ENCODE measurements around the gene WDR72. TPM values are rescaled to one million over a fixed set of nuclear protein-coding genes. Genes with fewer than 3 reads are reported as not detected.

The WDR72 gene
- total RNA-seq, 4 donors from 2014 or later, result 87.7 to 110 (median 98.6) TPM

DNA sequence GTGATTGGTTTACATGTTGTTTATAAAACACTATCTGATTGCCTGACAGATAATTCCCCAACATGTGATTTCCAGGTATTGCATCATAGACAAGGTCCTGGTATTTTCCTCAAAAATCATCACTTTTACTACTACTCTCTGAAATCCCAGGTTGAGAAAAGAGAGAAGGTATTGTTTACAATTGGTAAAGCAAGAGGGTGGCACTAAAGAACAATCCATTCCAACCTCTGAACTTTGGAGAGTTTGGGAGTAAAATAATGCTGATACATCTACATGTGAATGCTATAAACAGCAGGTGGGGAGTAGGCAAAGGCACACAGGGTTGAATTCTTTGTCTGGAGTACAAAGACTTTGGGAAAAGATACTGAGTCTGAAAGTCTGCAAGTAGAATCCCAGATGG is 134.2 kb downstream of the WDR72 start:
- DNase-seq, result no peak

DNA sequence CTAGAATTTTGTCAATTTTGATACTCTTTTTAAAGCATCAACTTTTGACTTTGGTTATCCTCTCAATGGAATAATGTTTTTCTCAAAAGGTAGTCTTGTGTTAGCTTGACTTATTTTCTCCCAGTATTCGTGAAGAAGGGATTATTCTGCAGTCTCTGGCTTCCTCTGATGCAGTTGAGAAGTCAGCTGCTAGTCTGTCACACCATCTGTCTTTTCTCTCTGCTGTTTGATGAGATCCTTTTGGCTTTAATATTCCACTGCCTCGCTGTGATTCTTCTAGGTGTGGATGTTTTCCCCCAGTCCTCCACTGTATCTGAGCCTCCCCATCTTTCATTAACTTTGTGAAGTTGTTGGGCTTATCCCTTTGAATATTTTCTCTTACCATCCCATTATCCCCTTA is 141.0 kb downstream of the WDR72 start:
- 76 to 77% methylated on average over 2 of the region's 2 CpGs for WGBS, 2 donors
- no peak for DNase-seq
- no peak overlapping the region for H3K27ac ChIP-seq
- no peaks in the 10 kb centered on the region for H3K27me3 ChIP-seq
- H3K36me3 ChIP-seq, result no peaks in the 10 kb centered on the region
- TF ChIP-seq CTCF (IDR thresholded peaks at IDR 0.05) (no peak), POLR2A (IDR thresholded peaks at IDR 0.05) (no peak)
- no peaks in the 10 kb centered on the region for H3K9me3 ChIP-seq
- H3K4me1 ChIP-seq, result no peaks in the 10 kb centered on the region
- intact Hi-C loops (cut with DNase I), result no loop called here
- H3K4me3 ChIP-seq (replicated peaks in 1 of 3), result no peak overlapping the region

More for the DNA sequence above, 134.2 kb downstream of the WDR72 start:
- Histone ChIP-seq H3K27me3 (no peaks in the 10 kb centered on the region), H3K4me3 (replicated peaks in 1 of 3) (no peak overlapping the region), H3K27ac (no peak overlapping the region), H3K9me3 (no peaks in the 10 kb centered on the region), H3K36me3 (no peaks in the 10 kb centered on the region), H3K4me1 (peaks cover 0 to 6% of the 10 kb centered on the region in 2 donors)
- intact Hi-C loops (cut with DNase I), result no loop called here
- no peak for TF ChIP-seq CTCF (IDR thresholded peaks at IDR 0.05)
- TF ChIP-seq POLR2A (IDR thresholded peaks at IDR 0.05), result no peak

- H3K27me3 ChIP-seq, result no peaks in the 10 kb centered on the region
- intact Hi-C loops (cut with DNase I), result no loop called here
- no peak for TF ChIP-seq POLR2A (IDR thresholded peaks at IDR 0.05)
- no peak for TF ChIP-seq CTCF (IDR thresholded peaks at IDR 0.05)
- H3K36me3 ChIP-seq, result no peaks in the 10 kb centered on the region
- H3K4me1 ChIP-seq, result no peaks in the 10 kb centered on the region
- H3K4me3 ChIP-seq (replicated peaks in 1 of 3), result no peak overlapping the region
- DNase-seq, result no peak
- no peak overlapping the region for H3K27ac ChIP-seq
- WGBS, 2 donors, result 80 to 82% methylated on average over 4 of the region's 4 CpGs
- H3K9me3 ChIP-seq, result no peaks in the 10 kb centered on the region
Measured at GRCh38 chr15:53611145-53611920, 148.1 kb downstream of the WDR72 start.

DNA sequence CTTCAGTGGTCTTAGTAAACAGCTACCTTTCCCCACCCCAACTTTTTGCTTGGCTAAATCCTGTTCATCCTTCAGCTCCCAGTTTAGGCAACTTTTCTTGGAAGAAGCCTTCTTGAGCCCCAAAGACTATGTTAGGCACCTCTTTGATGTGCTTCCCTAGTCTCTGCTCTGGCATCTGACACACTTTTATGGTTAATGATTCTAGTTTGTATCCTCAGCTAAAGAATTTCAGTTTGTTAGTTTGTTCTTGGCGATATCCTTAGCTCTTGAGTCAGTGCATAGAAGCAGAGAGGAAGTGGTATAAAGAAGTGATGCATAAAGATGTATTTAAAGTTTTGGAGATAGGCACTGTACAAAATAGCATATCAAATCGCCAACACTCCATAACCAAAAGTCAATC is 168.4 kb downstream of the WDR72 start:
- TF ChIP-seq CTCF (IDR thresholded peaks at IDR 0.05) (no peak), POLR2A (IDR thresholded peaks at IDR 0.05) (no peak)
- intact Hi-C loops (cut with DNase I), result no loop called here
- 89 to 93% methylated on average over 2 of the region's 2 CpGs for WGBS, 2 donors

GRCh38 chr15:53590380-53590779 is 169.1 kb downstream of the WDR72 start:
- 91 to 92% methylated on average over 2 of the region's 2 CpGs for WGBS, 2 donors
- Histone ChIP-seq H3K4me1 (no peaks in the 10 kb centered on the region), H3K36me3 (no peaks in the 10 kb centered on the region), H3K27ac (no peak overlapping the region), H3K9me3 (no peaks in the 10 kb centered on the region), H3K4me3 (replicated peaks in 1 of 3) (no peak overlapping the region), H3K27me3 (no peaks in the 10 kb centered on the region)
- intact Hi-C loops (cut with DNase I), result no loop called here
- DNase-seq, result no peak
- TF ChIP-seq POLR2A (IDR thresholded peaks at IDR 0.05) (no peak), CTCF (IDR thresholded peaks at IDR 0.05) (no peak)

More for the DNA sequence above, 168.4 kb downstream of the WDR72 start:
- DNase-seq, result no peak
- Histone ChIP-seq H3K36me3 (no peaks in the 10 kb centered on the region), H3K27me3 (no peaks in the 10 kb centered on the region), H3K4me3 (replicated peaks in 1 of 3) (no peak overlapping the region), H3K4me1 (no peaks in the 10 kb centered on the region), H3K9me3 (no peaks in the 10 kb centered on the region), H3K27ac (no peak overlapping the region)
